Cardiac fibroblast (primary cell): Measurements from ENCODE around the gene KLHDC10.
"Not testable (repeated sequence)": the region's sequence is repeated elsewhere in the genome, so short reads cannot be mapped to it uniquely, and the experiment has no call there.

Source experiments
- DNase-seq, 2 donors: peaks; one replicate each; pipeline versions ENCODE4 v3.0.0 to v3.0.0-alpha.2; 2010; ENCODE audit warnings: low read depth in 2 of 2
- H3K4me3 ChIP-seq, 2 donors: replicated peaks in 1 of 2; 1 replicate in 1 of 2; 2 replicates in 1 of 2; pipeline ENCODE4 v1.5.1; 2011; ENCODE audit warnings: low read depth in 2 of 2, low read length in 2 of 2, mild to moderate bottlenecking in 2 of 2, moderate library complexity in 1 of 2
- CTCF ChIP-seq: IDR thresholded peaks from one replicate; pipeline ENCODE4 v1.5.1; 2011; ENCODE audit warnings: low read depth, mild to moderate bottlenecking, low read length, inconsistent platforms

The KLHDC10 gene

DNA sequence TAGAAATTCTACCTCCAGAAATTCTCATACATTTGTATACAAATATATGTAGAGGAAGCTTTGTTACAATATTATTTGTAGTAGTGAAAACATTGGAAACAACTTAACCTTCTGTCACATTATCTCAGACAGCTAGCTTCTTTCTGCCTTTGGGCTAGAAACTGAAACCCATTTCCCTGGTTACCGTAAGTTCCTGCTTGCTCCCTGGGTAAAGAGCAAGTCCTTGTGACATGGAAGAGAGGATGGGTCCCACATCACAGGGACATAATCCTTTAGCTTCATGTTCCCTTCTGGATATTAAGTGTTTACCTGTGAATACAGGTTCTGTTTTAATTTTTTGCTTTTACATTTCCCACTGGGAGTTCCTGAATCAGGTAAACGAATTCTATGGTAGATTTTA is 41.8 kb downstream of the KLHDC10 start:
- no peak overlapping the region for H3K4me3 ChIP-seq
- no peak for TF ChIP-seq CTCF
- DNase-seq: no peak

DNA sequence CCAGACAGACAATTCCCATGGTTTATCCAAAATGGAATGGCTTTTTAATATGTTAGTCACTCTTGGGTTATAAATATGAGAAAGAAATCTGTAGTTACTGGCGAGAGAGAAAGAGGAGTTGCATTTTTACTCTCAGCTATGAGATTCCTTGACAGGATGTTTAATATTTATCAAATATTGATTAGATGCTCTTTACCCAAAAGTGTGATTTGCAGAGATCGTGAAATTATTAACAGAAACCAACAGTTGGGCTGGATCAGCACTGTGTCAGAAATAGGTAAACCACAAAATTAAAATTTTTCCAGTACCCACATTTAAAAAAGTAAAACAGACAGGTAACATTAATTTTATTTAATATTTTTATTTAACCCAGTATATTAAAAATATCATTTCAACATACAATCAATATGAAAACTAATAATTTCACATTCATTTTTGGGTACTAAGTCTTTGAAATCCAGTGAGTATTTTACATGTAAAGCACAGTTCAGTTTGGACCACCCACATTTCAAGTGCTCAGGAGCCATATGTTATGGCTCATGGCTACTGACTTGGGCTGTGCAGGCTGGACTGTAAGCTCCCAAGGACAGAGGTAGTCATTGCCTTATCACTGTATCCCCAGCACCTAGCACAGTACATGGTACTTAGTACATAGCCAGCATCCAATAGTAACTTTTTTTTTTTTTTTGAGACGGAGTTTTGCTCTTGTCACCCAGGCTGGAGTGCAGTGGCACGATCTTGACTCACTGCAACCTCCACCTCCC is 42.5 kb downstream of the KLHDC10 start:
- no peak for DNase-seq
- H3K4me3 ChIP-seq: no peak overlapping the region
- no peak for TF ChIP-seq CTCF

DNA sequence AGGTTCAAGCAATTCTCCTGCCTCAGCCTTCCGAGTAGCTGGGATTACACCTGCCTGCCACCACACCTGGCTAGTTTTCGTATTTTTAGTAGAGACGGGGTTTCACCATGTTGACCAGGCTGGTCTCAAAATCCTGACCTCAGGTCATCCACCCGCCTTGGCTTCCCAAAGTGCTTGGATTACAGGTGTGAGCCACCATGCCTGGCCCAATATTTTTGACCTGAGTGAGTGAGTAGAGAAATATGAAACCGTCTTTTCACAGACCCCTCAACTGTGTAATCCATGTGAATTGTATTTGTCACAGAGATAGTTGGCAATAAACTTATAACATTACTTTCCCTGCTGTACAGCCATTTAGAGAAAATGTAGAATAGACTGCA is 43.1 kb downstream of the KLHDC10 start:
- not testable (repeated sequence) for H3K4me3 ChIP-seq, DNase-seq

DNA sequence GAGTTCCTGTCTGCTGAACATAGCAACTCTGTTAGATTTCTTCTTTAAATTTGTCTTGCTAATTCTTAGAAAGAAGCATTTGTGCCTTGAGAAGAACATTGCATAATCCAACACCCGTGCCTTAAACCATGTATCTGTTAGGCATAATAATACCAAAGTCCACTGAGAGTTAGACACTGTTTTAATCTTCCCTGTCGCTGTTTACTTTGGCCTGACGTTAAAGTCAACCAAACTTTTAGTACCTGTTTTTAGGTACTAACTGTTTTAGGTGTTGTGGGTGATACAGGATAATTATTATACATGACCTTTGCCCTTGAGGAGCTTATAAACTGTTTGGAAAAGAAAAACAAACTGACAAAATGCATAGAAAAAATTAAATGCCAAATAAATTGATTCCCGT is 43.6 kb downstream of the KLHDC10 start:
- DNase-seq: no peak
- no peak overlapping the region for H3K4me3 ChIP-seq
- no peak for TF ChIP-seq CTCF

- no peak overlapping the region for H3K4me3 ChIP-seq
- no peak for TF ChIP-seq CTCF
- no peak for DNase-seq
Measured at GRCh38 chr7:130114374-130114773, 44.0 kb downstream of the KLHDC10 start.

GRCh38 chr7:130114776-130115175 is 44.4 kb downstream of the KLHDC10 start:
- no peak for TF ChIP-seq CTCF
- no peak for DNase-seq
- H3K4me3 ChIP-seq: no peak overlapping the region

GRCh38 chr7:130118294-130118693 is 48.0 kb downstream of the KLHDC10 start:
- H3K4me3 ChIP-seq: no peak overlapping the region
- no peak for TF ChIP-seq CTCF
- DNase-seq: no peak
